CD4-positive, alpha-beta T cell treated with Interferon alpha-2 for 1 hour (primary cell): ENCODE data around the gene CAMK1D.

Source experiments
- DNase-seq, 2 donors: peaks; one replicate each; pipeline ENCODE4 v3.0.0-alpha.2; 2020 to 2022

The CAMK1D gene

DNA sequence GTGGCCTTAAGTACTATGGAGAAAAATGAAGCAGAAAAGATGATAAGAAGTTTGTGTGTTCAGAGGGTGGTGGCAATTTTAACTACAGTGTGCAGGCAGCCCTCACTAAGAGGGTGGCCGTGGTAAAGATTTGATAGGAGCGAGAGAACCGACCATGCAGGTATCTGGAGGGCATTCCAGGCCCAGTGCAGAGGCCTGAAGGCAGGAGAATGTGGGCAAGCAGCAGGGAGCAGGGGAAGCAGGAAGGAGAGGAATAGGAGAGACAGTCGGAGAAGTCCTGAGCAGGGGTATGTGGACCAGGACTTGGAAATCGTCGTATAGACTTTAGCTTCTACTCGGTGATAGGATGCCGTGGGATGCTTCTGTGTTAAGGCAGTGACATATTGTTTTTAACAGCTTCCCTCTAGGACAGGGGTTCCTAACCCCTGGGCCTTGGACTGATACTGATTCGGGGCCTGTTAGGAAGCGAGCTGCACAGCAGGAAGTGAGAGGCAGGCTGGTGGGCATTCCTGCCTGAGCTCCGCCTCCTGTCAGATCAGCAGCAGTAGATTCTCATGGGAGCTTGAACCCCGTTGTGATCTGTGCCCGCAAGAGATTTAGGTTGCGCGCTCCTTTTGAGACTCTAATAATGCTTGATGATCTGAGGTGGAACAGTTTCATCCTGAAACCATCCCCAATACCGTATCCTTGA, 425.0 kb downstream of the CAMK1D start:
- DNase-seq, result no peak

DNA sequence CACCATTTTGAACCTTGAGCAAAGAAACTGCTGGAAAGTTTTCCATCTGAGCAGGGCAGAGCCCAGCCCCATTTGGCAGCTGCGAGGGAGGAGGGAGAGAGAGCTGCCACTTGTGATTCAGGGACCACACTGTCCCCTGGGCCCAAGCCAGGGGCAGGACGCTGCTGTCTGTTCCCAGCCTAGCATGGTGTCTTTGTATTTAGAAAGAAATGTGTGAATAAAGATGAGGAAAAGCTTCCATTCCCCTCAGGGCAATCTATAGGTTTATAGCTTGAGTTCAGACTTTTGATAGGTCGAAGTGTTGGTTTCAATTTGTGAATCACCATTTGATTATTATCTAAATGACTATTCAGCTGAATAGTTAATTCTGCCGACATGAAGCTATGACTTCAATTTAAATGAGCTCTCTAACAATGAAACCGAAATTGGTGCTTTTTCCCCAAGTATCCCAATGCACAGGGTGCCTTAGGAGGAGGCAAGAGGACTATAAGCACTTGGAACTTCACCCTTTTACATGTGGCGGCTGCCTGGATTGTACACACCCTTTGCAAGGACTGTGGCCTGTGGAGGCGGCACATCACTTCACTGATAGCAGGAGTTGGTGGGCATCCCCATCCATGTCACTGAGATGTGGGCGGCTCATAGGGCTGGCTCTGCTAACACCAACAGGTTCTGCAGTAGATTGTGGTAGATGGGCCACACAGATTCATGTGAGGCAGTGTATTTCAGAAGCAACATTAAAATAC, 428.7 kb downstream of the CAMK1D start:
- no peak for DNase-seq

DNA sequence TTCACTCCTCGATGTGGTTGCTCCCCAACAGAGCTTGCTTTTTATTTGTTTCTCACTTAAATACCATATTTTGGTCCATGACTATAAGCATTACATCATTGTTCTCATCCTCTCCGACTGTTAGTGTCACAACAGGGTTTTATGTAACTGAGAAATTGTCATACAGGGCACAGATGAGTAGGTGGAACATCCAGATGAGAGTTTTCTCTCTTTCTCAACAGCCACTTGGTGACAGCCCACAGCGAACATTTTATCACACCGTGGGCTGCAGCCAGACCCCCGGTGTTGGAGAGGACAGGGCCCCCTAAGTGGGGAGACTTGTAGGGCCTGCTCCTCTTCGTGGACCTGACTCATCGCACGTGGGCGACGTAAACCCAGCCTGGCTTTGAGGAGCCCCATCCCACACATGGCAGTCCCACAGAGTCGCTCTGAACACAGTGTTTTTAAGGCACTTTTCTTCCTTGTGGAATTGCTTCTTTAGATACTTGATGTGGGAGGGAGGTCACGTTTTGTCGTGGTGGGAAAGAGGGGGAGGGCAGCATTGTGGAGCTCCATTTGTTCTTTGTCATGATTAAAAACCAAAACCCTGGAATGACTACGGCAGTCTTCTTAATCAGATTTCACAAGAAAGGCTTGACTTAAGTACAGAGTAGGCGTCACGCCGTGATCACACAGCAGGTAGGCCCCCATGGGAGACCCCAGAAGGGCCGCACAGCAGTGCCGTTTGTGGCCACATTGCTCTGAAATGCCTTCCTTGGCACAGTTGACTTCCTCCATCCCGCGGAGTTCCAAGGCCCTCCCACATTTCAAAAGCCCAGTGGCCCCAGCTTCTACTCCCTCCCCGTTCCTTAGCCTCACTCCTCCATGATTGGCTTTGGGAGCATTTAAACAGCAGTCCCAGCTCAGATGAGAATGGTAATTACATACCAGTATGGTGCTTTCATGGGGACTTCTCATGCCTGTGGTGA, 431.6 kb downstream of the CAMK1D start:
- DNase-seq, result no peak

GRCh38 chr10:12781976-12782375, 432.6 kb downstream of the CAMK1D start:
- no peak for DNase-seq

- DNase-seq, result peak in 1 of 2 donors; percentile 28
Observed at GRCh38 chr10:12782537-12782936, 433.2 kb downstream of the CAMK1D start.

- DNase-seq, result no peak
Observed at GRCh38 chr10:12783293-12783692, 433.9 kb downstream of the CAMK1D start.

DNA sequence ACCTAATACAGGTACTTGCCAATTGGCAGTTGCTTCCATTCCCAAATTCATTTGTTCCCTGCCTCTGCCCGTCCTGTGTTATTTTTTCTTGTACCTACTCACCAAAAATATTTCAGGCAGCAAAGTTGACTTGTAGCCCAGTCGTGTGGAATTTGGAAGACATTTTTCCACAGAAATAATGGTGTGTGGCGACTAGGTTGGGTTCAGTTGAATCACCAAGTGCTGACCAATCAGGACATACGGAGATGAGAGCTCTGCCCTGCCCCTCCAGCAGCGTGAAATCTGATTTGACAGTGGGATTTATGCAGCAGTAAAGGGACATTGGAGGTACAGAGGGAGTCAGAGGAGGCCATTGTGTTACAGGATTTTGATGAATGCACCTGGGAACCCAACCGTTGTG, 435.3 kb downstream of the CAMK1D start:
- no peak for DNase-seq

GRCh38 chr10:12785415-12785831, 436.1 kb downstream of the CAMK1D start:
- DNase-seq, result no peak

GRCh38 chr10:12787297-12787696, 437.9 kb downstream of the CAMK1D start:
- no peak for DNase-seq

- DNase-seq, result no peak
Observed at GRCh38 chr10:12788277-12788676, 438.9 kb downstream of the CAMK1D start.

GRCh38 chr10:12790270-12790669, 440.9 kb downstream of the CAMK1D start:
- no peak for DNase-seq

DNA sequence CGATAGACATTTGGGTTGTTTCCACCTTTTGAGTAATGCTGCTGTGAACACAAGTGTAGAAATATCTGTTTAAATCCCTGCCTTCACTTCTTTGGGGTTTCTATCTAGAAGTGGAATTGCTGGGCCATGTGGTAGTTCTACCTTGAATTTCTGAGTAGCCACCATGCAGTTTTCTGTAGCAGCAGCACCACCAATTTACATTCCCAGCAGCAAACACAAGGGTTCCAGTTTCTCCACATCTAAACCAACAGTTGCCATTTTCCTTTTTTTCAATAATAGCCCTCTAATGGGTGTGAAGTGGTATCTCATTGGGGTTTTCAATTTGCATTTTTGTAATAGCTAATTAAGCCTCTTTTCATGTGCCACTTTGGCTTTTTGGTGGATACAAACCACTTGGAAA, 442.4 kb downstream of the CAMK1D start:
- no peak for DNase-seq

DNA sequence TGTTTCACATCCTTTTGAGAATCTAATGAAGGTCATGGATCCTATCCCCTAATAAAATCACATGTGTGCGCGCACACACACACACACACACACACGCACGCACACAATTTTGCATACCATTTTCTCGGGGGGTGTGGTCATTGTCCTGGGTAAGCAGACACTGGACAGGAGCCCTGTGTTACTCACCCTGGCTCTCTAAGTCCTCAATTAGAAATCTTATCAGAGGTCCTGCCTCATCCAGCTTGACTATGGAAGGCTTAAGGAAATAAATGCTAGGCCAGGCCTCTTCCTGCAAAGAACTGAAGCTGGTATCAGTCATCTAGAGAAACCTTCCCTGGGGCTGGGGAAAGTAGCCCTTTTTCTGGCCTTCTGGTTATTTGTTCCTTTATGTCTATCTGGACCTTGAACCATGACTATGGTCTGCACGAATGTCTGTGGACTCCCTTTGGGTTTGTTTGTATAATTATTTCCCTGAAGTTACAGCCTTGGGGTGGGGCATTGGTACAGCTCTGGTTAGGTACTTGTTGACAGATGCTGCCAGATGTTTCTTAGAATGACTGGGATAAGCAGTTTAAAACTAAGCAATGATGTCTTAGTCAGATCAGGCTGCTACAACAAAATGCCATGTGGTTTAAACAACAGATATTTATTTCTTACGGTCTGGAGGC, 443.7 kb downstream of the CAMK1D start:
- no peak for DNase-seq

DNA sequence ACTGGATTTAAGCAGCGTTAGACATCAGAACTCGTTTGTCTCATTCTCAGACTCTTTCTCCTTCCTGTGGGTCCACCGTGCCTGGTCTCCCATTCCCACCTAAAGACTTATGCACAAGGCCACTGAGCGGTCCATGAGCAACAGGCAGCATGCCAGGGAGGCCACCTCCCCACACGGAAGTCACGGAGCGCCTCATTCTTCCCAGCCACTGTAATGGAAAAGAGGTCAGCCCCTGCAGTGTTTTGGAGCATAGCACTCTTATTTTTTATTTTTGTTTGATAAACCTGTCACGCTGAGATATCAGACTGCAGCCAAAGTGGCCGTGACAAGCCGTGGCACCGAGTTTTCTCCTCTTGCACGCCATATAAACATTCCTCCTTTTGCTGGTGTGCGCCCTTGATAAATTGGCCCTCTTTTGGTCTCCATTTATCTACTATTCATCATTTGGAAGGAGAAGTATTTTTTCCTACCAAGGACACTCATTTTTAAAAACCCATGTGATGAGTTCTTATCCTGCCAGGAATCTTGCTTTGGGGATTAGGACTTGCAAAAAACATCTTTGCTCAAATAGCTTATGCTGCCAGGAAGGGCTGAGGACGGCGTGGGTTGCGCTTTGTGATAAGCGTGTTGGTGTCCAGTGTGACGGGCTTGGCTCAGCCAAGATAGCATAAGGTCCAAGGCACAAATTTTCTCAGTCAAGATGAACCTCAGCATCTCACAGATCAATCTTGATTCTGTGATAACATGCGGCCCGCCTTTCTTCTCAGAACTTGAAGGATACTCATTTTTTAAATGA, 446.2 kb downstream of the CAMK1D start:
- DNase-seq, result no peak

- no peak for DNase-seq
Observed at GRCh38 chr10:12796401-12797160, 447.2 kb downstream of the CAMK1D start.

DNA sequence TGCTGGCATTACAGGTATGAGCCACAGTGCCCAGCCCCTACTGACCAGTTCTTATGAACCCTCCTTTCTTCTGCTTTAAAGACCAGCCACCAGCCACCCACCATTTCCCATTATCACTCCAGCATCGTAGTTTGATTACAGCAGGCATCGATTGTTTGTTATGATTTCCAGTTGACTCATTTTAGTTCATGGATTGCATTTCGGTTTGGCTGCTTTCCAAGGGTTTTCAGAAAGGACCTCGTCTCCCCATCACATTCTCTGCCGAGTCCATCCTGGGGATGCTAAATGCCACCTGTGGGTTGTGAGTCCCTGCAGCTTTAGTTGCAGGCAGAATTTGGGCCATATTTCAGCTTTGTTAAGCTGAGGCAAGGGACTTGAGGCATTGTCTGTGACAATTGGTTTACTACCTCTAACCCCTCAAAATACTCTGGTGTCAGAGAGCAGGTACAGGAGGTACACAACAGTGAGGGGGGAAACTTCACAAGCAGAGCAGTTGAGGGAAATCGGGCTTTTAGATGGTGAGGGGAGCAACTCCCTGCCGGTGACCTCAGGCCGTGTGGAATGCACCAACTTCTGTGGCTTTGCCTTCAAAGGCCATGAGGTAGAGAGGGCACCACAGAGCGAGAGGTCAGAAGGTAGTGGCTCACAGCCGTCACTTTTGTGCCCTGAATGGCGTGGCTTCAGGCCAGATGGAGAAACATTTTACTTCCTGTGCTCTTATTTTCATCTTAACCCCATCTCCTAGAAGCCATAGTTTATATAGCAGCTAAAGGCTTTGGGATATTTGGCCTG, 448.3 kb downstream of the CAMK1D start:
- no peak for DNase-seq

GRCh38 chr10:12799144-12799543, 449.8 kb downstream of the CAMK1D start:
- DNase-seq, result no peak

DNA sequence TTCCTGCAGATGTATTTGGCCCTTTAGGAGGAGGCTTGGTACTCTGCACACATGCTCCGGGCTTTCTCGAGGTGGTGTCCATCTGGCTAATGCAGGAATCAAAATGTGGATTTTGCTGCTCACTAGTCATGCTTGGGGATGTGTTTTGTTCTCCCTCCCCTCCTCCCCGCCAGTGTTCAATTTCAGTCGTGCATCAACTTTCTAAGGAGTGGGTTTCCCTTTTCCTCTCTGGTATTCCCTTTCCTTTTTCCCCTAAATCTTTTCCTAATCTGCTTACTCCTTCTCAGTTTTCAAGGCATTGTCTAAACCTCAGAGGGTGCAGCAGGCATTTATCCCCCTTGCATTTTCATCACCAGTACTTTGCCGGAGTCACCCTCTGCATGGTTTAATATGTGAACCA, 450.4 kb downstream of the CAMK1D start:
- DNase-seq, result no peak

DNA sequence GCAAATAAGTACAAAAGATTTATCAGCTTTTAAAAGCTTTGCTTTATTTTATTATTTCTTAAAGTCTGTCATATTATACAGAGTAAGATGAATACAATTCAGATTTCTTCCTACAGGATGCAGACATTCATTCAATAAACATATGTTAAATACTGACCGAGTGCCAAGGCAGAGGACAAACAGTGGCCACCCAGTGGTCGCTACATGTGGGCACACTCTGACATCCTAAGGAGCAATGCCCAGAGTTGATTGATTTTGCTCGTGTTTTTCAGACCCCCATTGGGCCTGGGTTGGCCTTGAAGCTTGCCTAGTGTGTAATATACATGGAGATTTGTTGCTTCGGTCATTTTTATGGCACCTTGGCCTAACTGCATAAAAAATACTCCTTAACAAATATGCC, 451.0 kb downstream of the CAMK1D start:
- DNase-seq, result no peak
